ENCODE measurements around the gene RNF180. TPM values are rescaled to one million over a fixed set of nuclear protein-coding genes. Genes with fewer than 3 reads are reported as not detected.
A peak's percentile ranks its signal among the peaks of the same experiment; 100 is the strongest.

The RNF180 gene
- total and polyA plus RNA-seq, 2 of the 13 experiments (the other 11 are each of a cell fraction or from before 2014, with no cell fraction given) = 0.20 TPM; not detected in 1

- TF ChIP-seq, protein P1, sequence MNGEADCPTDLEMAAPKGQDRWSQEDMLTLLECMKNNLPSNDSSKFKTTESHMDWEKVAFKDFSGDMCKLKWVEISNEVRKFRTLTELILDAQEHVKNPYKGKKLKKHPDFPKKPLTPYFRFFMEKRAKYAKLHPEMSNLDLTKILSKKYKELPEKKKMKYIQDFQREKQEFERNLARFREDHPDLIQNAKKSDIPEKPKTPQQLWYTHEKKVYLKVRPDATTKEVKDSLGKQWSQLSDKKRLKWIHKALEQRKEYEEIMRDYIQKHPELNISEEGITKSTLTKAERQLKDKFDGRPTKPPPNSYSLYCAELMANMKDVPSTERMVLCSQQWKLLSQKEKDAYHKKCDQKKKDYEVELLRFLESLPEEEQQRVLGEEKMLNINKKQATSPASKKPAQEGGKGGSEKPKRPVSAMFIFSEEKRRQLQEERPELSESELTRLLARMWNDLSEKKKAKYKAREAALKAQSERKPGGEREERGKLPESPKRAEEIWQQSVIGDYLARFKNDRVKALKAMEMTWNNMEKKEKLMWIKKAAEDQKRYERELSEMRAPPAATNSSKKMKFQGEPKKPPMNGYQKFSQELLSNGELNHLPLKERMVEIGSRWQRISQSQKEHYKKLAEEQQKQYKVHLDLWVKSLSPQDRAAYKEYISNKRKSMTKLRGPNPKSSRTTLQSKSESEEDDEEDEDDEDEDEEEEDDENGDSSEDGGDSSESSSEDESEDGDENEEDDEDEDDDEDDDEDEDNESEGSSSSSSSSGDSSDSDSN (CRISPR knock-in tag; IDR thresholded peaks at IDR 0.05) = peak; percentile 56; the same call in 1 of the 2 replicates
- TF ChIP-seq, protein P2, sequence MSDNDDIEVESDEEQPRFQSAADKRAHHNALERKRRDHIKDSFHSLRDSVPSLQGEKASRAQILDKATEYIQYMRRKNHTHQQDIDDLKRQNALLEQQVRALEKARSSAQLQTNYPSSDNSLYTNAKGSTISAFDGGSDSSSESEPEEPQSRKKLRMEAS (IDR thresholded peaks at IDR 0.05) = peak; percentile 34; the same call in 1 of the 2 replicates
- TF ChIP-seq ZNF777 (CRISPR knock-in tag; IDR thresholded peaks at IDR 0.05) = peak; percentile 61; the same call in 1 of the 2 replicates
- TF ChIP-seq ZFY (CRISPR knock-in tag; IDR thresholded peaks at IDR 0.05) = peak; percentile 47; the same call in 1 of the 2 replicates
- peak; percentile 21; the same call in 1 of the 2 replicates for TF ChIP-seq YEATS4 (CRISPR knock-in tag; IDR thresholded peaks at IDR 0.05; ENCODE audit: borderline replicate concordance)
- peak; percentile 10; the same call in 1 of the 2 replicates for TF ChIP-seq HOXA3 (CRISPR knock-in tag; IDR thresholded peaks at IDR 0.05)
- TF ChIP-seq SPEN (CRISPR knock-in tag; IDR thresholded peaks at IDR 0.05; ENCODE audit: low read depth) = peak; percentile 47; the same call in 1 of the 2 replicates
Observed at GRCh38 chr5:64165500-64166200, at the start of gene RNF180 (continued).

GRCh38 chr5:64125521-64125920 lies 40.1 kb upstream of the RNF180 start:
- ATAC-seq = no peak
- intact Hi-C loops (cut with micrococcal nuclease; ENCODE audit: unreplicated experiment) = no loop called here
- in situ Hi-C loops (cut with HindIII; ENCODE audit: extremely low pct_ligation_motif_present, low pct_unique_long_range_greater_than_20kb) = no loop called here
- TF ChIP-seq HNF4A (CRISPR knock-in tag; IDR thresholded peaks at IDR 0.05) (no peak), NFE2L1 (CRISPR knock-in tag; IDR thresholded peaks at IDR 0.05; ENCODE audit: borderline replicate concordance) (no peak), DNMT1 (CRISPR knock-in tag; IDR thresholded peaks at IDR 0.05) (no peak), MBNL3 (CRISPR knock-in tag; conservative IDR thresholded peaks at IDR 0.05) (no peak), PAX8 (CRISPR knock-in tag; IDR thresholded peaks at IDR 0.05; ENCODE audit: borderline replicate concordance) (no peak), ZNF672 (CRISPR knock-in tag; IDR thresholded peaks at IDR 0.05) (no peak), FIP1L1 (IDR thresholded peaks at IDR 0.05; ENCODE audit: borderline replicate concordance, insufficient read depth, low read depth, low read length) (no peak), ZNF329 (CRISPR knock-in tag; IDR thresholded peaks at IDR 0.05; ENCODE audit: low read depth) (no peak)
- TF ChIP-seq, protein P3, sequence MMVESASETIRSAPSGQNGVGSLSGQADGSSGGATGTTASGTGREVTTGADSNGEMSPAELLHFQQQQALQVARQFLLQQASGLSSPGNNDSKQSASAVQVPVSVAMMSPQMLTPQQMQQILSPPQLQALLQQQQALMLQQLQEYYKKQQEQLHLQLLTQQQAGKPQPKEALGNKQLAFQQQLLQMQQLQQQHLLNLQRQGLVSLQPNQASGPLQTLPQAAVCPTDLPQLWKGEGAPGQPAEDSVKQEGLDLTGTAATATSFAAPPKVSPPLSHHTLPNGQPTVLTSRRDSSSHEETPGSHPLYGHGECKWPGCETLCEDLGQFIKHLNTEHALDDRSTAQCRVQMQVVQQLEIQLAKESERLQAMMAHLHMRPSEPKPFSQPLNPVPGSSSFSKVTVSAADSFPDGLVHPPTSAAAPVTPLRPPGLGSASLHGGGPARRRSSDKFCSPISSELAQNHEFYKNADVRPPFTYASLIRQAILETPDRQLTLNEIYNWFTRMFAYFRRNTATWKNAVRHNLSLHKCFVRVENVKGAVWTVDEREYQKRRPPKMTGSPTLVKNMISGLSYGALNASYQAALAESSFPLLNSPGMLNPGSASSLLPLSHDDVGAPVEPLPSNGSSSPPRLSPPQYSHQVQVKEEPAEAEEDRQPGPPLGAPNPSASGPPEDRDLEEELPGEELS (CRISPR knock-in tag; IDR thresholded peaks at IDR 0.05) = no peak
- TF ChIP-seq, protein P4, sequence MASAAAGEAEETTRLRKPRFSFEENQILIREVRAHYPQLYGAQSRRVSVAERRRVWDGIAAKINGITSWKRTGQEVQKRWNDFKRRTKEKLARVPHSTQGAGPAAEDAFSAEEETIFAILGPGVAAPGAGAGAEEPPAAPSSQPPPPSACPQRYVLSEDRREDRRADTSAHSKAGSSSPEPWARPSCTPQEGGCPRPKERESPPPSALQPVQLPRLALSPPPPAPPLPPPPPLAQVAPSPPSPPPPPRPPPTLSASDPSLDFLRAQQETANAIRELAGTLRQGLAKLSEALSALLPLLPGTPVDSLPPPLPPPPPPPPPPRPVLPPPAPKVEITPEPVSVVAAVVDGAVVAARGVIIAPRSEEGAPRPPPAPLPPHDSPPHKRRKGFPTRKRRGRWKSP (CRISPR knock-in tag; IDR thresholded peaks at IDR 0.05) = no peak
- TF ChIP-seq, protein P5, sequence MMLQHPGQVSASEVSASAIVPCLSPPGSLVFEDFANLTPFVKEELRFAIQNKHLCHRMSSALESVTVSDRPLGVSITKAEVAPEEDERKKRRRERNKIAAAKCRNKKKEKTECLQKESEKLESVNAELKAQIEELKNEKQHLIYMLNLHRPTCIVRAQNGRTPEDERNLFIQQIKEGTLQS (CRISPR knock-in tag; IDR thresholded peaks at IDR 0.05) = no peak

More at GRCh38 chr5:64125521-64125920, 40.1 kb upstream of the RNF180 start:
- no peak overlapping the region for H3K27ac ChIP-seq (ENCODE audit: extremely low read length, insufficient read depth, low read length)
- H3K79me2 ChIP-seq (ENCODE audit: insufficient read depth, low read length) = no peaks in the 10 kb centered on the region
- no peak for FAIRE-seq
- no TSS peak for BruUV-seq (replicated peaks)
- no peak overlapping the region for H3K9ac ChIP-seq (ENCODE audit: insufficient read depth, low read depth, low read length)
- no peak overlapping the region for H2AFZ ChIP-seq (ENCODE audit: low read length)
- no peaks in the 10 kb centered on the region for H3K36me3 ChIP-seq (replicated peaks in 1 of 2; ENCODE audit: control insufficient read depth in 1 of 2, insufficient read depth in 2 of 2, low read length in 2 of 2)
- 0% methylated on average over 1 of the region's 1 CpG for WGBS (ENCODE audit: low lambda C conversion rate)
- no peak for DNase-seq (ENCODE audit: low spot score)
- no peak overlapping the region for H3K4me2 ChIP-seq (ENCODE audit: low read depth, low read length)
- H3K4me3 ChIP-seq (replicated peaks in 1 of 3; ENCODE audit: insufficient read depth in 1 of 3, low read depth in 2 of 3, low read length in 3 of 3) = no peak overlapping the region
- ChIA-PET POLR2A (no interaction called here), CTCF (ENCODE audit: low intra/inter-chr PET ratio, low total read pairs) (no interaction called here)
- H4K20me1 ChIP-seq (ENCODE audit: insufficient read depth, low read length) = no peaks in the 10 kb centered on the region
- no peaks in the 10 kb centered on the region for H3K9me3 ChIP-seq (ENCODE audit: low read length)
- no peaks in the 10 kb centered on the region for H3K27me3 ChIP-seq (ENCODE audit: control insufficient read depth in 1 of 2, insufficient read depth in 2 of 2, low read length in 2 of 2)
- no peaks in the 10 kb centered on the region for H3K4me1 ChIP-seq (ENCODE audit: insufficient read depth, low read length)

Measured in HepG2 (cell line).